ENCODE results near the gene PRKN. TPM values are rescaled to one million over a fixed set of nuclear protein-coding genes. Genes with fewer than 3 reads are reported as not detected.
A peak's percentile ranks its signal among the peaks of the same experiment; 100 is the strongest.

Gene PRKN
- total RNA-seq, 1 donor from 2014 or later: 9.3 TPM

DNA sequence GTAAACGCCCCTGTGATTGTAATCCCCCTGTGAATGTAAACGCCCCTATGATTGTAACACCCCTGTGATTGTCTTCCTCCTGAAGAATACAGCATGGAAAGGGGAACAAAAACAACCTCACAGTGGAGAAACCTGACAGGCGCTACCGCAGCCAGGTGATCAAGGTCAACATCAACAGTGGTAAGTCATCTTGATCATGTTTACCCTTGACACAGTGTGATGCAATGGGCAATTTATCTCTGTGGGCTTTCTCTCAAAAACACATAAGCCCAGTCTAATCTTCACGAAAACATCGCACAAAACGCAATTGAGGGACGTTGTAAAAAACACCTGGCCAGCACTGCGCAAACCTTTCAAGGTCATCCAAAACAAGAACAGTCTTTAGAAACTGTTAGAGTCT lies 277.2 kb downstream of the PRKN start:
- no peak for DNase-seq (ENCODE audit: low spot score)

DNA sequence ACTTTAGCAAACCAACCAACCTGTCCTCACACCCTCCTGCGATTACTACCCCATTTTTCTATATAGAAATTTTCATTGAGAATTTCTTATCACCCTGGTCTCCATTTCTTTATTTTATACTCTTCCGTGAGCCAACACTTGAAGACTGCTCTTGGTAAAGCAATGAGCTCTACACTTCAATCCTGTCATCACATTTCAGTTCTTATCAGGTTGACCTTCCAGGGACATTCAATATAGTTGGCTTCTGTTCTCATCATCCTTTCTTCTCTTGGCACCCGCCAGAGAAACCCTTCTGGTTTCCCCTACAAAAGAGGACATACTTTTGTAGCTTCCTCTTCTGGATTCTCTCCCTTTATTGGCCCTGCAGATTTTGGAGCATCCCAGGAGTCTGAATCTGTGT lies 279.3 kb downstream of the PRKN start:
- no peak for DNase-seq (ENCODE audit: low spot score)

DNA sequence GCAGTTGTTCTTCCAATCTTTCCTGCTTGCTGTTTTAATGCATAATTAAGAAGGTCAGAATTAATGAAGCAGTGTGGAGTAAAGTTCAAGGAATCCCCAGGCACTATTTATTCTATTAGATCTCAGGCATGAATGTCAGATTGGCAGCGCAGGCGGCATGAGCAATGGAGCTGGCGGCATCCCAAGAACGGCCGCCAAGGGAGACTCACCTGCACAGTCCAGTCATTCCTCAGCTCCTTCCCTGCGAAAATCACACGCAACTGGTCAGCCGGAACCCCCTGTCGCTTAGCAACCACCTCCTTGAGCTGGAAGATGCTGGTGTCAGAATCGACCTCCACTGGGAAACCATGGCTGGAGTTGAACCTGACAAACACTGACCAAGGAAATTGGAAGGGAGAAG lies 284.5 kb downstream of the PRKN start:
- no peak for DNase-seq (ENCODE audit: low spot score)

DNA sequence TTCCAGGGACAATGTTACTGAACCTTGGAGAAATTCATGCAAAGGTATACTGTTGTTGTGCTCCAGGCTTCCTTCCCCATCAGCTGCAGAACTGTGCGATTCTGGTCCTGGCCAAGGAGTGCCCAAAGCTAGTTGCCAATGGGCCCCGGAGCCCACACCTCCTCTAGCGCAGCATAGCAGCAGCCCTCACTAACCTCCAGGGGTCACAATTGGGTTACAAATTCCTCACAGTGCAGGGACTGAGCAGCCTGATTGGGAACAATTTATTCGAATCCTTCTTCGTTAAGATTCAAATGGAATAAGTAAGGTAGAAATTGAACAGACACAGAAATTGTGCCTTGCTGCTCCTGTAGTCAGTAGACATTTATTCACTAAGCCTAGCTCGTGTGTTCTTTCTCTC lies 284.9 kb downstream of the PRKN start:
- no peak for DNase-seq (ENCODE audit: low spot score)

DNA sequence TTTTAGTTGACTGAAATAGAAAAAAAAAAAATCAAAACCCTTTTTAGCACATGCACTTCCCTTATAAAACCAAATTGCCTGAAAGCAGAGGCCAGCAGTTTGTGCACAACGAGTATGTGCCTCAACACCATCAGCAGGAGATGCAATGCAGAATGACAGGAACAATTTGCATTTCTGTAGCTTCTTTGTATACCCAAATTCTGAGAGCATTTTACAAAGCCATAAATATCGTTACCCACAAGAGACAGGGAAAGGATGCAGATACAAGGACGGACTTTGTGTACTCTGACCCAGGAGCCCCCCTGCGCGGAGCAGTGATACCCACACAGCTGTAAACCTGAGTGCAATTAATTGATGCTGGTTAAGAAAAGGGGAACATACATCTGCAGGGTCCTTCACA lies 285.6 kb downstream of the PRKN start:
- no peak for DNase-seq (ENCODE audit: low spot score)

DNA sequence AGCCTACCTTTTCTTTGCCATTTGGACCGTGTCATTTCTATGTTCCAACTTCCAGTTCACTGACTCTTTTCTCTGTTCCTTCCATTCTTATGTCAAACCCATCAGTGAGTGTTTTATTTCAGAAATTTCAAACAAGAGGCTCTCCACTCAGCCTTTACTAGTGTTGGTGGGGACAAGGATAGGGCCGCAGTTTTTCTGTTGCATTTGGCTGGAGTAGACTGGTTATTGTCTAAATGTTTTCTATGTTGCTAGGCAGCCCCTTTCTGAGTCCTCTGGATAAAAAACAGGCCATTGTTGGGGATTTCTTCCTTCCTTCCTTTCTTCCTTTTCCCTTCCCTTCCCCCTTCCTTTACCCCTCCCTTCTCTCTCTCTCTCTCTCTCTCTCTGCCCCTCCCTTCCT lies 288.6 kb downstream of the PRKN start:
- no peak for DNase-seq (ENCODE audit: low spot score)

DNA sequence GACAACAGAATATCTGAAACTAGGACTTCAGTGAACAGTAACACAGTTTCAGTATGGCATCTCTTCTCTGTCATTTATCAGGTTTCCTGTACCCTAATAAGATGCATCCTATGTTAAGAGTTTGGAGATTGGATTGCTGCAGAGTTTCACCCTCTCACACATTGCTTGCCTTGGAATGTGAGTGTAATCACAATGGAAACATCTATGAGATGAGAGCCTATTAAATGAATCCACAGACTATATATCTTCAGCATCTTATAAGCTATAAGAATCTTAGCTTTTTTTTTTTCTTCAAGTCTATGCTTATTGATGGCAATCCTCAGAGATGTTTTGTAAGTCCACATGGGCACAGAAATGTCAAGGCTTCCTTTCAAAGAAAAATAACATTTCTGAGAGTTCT lies 292.5 kb downstream of the PRKN start:
- DNase-seq (ENCODE audit: low spot score): no peak

DNA sequence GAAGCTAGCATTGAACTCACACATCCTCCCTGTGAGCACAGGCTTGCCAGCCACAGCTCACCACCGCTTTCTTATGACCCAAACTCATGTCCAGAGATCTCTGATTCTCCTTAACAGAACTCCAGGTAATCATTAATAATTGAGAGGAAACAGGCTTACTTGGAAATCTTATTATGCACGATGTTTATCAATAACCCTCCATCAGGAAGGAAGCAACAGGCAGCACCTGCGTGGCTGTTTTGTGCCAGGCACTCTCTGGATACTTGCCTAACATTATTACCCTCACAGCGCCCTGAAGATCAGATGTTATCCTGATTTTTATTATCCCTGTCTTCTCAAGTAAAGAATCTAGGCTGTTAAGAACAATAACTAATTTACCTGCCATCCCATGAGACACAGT lies 306.6 kb downstream of the PRKN start:
- DNase-seq (ENCODE audit: low spot score): no peak

DNA sequence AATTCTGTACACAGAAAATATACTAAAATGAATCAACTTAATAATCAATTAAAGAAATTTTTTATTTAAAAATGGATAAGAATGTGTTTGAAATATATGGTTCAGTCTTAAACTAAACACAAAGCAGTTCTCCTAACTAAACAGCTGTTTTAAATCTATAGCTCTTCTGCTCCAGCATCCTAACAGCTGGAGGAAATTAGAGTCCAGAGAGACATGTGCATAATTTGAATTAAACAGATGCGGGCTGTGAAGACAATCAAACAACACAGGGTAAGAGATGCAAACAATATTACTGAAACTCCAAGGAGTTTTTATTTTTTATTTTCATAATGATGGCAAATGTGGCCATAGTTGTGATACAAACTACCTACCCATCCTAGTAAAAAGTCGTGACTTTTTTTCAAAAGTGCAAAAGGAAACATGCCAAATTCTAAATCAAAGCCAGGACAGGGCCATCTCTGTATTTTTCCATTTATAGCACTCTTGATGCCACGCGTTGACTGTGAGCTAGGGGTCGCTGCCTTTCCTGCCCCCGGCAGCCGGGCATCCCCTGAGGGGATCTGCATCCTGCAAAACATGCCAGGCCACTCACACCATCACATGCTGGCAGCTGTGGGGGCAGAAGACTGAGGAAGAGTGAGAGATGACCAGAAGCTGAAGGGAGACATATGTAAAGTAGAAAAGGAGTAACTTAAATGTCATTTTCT lies 310.6 kb downstream of the PRKN start:
- DNase-seq (ENCODE audit: low spot score): no peak

DNA sequence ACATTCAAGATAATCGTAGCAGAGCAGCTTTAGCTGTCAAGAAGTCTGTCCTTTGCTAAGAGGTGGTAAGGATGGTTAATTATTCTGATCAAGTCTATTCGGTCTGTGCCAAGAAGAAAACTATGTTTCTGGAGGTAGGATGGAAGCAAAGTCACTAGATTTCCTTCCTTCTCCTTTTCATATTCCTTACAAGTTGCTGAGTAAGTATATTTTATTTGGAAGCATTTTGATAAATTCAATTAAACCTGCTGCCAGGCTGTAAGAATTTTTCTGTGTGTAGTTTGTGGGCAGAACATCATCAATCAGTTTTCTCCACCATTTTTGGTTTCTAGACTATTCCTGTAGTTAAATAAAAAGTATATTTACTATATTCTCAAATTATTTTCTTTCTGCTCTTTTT lies 311.3 kb downstream of the PRKN start:
- DNase-seq (ENCODE audit: low spot score): no peak

DNA sequence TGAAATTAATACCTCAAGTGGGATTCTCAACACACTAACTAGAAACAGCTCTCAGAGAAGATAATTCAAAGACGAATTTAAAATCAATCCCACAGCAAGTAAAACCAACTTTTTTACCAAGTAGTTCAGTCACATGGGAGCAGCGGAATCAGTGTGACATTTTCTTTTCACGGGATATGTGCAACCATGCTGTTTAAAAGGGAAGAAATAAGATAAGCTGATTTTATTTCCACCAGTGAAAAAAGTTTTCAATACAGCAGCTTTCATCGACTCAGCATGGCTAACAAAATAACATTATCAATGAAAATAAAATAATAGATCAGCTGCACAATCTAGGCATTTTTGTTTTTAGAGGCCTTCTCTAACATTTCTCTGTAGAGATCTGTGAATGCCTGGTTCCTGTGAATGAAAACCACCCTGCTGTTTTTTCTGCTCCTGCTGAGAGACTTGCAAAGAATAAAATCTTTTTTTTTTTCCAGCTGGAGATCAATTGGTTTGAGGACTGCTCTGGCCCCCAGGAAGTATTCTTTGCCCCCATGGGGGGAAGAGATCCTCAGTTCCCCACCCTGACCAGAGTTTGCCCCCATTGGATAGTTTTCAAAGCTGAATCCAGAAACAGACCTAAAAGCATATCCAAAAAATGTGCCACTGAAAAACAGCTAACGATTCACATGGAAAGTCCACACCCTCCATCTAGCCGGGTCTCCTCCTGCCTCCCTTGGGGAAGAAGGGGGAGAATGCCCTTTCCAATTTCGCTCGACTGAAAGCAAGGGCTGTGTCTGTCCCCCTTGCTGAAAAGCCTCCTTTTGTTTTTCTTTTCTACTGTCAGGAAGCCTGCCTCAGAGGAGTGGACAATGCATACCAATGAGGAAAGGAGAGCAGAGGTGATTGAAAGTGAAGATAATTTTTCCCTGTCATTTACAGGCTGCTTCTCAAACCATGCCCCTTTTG lies 317.6 kb downstream of the PRKN start:
- no peak for DNase-seq (ENCODE audit: low spot score)

DNA sequence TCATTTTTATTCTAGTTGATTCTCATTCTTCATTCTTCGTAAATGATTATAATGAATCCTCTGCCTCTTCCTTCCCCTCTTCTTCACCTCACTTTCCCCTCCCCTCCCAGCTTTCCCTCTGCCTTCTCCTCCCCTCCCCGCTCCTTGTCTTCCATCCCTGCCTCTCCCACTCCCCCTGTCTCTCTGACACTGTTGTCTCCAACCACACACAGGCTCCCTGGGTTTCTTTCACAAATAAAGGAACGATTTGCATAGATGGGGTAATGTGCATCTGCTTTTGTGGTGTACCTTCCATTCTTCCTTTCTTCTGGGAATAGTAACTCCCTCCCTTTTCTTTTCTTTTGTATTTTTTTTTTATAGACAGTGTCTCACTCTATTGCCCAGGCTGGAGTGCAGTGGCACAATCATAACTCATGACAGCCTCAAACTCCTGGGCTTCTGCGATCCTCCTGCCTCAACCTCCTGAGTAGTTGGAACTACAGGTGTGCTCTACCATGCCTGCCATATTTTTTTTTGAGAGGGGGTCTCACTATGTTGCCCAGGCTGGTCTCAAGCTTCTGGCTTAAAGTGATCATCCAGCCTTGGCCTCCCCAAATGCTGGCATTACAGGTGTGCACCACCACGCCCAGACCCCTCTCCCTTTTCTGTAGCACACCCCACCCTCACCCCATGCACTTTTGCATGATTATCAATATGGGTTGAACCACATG lies 318.6 kb downstream of the PRKN start:
- DNase-seq (ENCODE audit: low spot score): no peak

DNA sequence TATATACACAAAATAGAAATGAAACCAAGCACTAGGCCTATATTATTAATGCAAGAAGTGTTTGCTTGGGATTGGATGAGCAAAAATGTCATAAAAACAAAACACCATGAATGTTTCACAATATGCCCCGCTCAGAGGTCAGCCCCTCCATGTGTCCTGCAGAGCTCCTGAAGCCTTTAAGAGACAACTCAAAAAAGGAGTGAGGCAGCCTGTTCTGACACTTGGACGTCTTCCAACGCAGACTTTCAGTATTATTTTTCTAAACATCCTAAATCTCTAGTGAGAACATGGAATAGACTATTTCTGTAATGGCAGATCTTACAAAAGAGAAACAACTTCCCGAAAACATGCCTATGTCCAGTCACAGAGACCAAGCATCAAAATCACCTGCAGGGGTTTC lies 322.6 kb downstream of the PRKN start:
- DNase-seq (ENCODE audit: low spot score): no peak

DNA sequence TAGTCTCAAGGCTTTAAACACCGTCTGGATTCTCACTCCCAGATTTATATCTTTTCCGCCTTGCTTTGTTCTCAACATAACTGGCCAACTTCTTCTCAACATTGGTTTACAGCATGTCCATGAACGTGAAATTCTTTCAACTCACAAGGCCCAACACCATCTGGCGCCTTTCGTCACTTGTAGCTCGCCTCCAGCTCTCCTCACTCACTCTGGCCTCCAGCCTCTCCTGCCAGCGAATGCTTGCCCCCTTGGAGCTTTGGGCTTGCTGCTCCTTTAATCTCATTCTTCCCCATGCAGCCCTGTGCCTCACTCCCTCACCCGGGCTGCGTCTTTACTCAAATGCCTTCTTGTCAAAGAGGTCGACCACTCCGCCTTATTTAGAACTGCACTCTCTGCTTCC lies 324.5 kb downstream of the PRKN start:
- DNase-seq (ENCODE audit: low spot score): no peak

DNA sequence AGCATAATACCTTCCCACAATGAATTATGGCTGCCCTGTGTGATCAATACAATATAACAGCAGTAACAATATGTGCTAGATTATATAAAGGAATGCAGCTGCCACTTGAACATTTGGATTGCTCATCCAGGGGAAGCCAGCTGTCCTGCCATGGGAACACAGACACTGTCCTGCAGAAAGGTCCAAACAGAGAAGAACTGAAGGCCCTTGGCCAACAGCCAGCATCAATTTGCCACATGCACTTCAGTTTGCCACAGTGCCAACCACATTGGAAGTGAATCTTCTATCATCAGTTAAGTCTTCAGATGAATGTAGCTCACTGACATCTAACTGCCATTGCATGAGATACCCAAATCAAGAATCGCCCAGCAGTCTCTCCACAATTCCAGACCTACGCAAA lies 332.4 kb downstream of the PRKN start:
- no peak for DNase-seq (ENCODE audit: low spot score)

DNA sequence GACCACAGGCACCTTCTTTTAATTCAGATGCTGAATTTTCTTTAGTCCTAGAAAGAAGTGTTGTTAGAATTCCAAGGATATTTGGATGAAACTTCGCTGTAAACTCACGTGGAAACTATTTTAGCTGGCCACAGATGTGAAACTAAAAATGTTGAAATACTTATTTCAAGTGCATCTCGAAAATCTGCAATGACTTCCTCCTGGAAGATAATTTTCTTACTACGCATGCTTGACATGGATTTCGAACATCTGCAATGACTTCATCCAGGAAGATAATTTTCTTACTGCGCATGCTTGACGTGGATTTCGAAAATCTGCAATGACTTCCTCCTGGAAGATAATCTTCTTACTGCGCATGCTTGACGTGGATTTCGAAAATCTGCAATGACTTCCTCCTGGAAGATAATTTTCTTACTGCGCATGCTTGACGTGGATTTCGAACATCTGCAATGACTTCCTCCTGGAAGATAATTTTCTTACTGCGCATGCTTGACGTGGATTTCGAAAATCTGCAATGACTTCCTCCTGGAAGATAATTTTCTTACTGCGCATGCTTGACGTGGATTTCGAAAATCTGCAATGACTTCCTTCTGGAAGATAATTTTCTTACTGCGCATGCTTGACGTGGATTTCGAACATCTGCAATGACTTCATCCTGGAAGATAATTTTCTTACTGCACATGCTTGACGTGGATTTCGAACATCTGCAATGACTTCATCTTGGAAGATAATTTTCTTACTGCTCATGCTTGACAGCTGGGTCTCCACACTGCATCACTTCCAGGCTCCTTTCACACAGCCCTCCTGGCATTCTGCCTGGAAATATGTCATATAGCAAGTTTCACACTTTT lies 336.4 kb downstream of the PRKN start:
- peak; percentile 14 for DNase-seq (ENCODE audit: low spot score)

DNA sequence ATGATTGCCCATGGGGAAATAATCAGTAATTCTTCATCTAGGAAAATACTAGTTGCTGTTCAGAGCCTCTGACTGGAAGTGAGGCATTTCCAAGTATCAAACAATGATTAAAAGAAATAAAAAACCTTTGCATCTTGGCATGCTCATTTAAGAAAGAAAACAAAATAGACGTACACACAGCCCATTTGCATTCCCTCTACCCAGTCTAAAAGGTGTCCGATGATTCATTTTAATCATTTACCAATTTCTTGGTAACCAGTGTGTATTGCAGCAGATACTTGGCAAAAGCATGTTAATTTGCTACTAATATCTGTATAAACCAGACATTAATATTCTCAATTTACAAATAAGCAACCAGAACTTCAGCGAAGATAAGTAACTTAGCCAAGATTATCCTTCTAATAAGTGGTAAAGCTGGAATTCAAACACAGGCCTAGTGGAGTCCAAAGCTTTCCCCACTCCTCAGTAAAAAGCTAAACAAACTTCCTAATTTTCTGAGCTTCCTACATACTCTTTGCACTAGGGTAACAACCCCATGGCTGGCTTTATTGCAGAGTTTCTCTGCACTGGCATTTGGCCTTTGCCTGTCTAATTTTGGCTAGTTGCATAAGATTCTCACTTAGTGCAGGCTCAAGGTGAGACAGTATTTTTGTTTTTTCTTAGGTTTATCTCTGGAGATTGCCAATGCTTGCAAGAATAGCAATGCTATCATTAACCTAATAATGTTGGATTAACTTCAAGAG lies 338.1 kb downstream of the PRKN start:
- no peak for DNase-seq (ENCODE audit: low spot score)

DNA sequence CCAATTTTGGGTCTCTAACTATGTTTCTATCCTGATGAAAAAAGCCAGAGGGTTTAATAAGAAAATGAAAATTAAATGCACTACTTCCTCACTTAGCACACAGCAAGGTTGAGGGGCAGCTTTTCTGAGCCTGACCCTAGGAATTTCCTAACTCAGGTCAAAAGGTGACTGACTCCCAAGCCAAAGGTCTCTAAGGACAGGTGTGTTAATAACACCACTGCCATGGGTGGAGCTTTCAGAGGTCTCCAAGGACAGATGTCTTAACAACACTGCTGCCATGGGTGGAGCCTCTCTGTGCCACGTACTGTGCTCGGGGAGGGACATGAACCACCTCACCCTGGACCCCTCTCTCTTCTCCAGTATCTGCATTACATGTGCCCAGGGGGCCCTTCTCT lies 339.2 kb downstream of the PRKN start:
- DNase-seq (ENCODE audit: low spot score): no peak

DNA sequence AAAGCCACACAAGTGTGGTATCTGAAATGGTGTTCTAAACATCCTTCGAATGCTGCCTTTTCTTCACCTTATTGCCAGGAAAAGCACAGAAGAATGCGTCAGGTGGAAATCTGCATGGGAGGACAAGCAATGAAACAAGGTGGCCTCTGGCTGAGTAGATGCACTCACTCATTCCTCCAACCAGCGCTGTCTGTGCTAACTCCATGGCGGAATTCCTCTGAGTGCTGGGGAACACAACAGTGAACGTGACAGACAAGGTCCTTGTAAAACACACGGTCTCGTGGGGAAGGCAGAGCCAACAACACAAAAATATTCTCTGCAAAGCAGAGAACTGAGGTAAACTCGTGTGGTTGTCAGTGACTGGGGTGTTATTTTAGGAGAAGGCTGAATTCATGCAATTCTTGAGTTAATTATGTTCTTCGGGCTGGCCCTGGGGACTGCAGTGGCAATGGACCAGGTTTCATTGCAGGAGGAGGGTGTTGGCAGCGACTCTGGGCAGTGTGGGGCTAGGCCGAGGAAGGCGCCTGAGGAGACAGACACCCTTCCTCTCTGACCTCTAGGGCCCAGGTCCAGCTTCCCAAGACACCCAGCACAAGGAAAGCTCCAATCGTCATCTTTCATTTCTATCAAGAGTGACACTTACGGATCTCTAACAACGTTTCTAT lies 339.7 kb downstream of the PRKN start:
- DNase-seq (ENCODE audit: low spot score): no peak

DNA sequence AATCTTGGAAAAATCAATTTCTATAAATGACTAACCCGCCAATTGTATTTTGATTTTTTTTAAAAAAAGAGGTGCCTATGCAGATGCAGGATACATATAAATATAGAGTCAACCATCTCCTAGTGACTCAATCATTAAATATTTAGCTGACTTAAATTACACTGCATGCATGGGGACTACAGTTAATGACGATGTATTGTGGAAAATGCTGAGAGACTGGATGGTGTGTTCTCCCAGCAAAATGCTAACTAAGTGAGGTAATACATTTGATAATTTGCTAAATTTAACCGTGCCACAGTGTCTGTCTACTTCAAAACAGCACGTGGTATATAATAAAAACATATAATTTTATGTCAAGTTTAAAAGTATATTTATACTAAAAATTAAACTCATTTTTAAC lies 341.6 kb downstream of the PRKN start:
- DNase-seq (ENCODE audit: low spot score): no peak

Data from mucosa of gallbladder (tissue), 1 donor.